ENCODE results near the gene ACER3.
"Not testable (repeated sequence)": the region's sequence is repeated elsewhere in the genome, so short reads cannot be mapped to it uniquely, and the experiment has no call there.

Gene ACER3

DNA sequence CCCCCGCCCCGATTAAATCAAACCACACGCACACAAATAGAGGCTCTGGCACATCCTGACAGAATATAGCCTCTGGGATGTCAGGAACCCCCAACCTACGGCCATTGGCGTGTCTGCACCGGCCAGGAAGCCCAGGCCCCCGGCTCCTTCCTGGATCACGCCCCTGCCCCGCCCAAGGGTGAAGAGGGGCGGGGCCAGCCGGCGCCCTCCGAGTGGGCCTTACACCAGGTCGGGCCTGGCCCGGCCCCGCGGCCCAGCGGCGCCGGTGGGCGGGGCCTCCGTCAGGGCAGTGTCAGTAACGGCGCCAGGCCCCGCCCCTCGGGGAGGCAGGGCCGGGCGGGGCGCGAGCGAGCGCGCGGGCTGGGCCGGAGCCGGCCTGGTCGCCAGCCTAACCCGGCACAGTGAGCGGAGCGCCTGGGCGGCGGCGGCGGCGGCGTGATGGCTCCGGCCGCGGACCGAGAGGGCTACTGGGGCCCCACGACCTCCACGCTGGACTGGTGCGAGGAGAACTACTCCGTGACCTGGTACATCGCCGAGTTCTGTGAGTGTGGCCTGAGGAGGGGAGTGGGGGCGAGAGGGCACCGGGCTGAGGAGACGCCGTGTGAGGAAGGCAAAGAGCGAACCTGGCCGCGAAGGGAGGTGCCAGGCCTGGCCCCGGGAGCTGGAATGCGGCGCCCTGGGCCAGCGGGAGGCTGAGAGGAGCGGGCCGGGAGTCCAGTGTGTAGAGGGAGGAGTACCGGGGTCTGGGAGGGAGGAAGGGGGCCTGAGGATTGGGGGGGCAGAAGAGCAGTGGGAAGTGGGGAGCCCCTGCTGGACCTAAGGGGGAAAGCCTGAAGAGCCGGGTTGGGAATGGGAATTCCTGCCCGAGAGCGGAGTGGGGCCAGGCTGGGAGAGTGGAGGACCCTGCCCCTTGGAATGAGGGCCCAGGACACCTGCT is at the start of gene ACER3:
TSS of gene ACER3 (plus strand) at position 380 of the 937 bp plus-strand sequence. CDS start at position 439, 59 bp downstream.
- Histone ChIP-seq H3K4me1 (ENCODE audit: low read length) (peaks cover 56% of the 10 kb centered on the region), H3K9ac (ENCODE audit: low read length) (peak within 1 kb of the TSS; percentile 88), H3K4me2 (ENCODE audit: low read length) (peak within 1 kb of the TSS; percentile 99), H3K36me3 (replicated peaks; ENCODE audit: low read depth, low read length) (peaks cover 4% of the 10 kb centered on the region), H3K27me3 (ENCODE audit: low read depth, low read length) (no peaks in the 10 kb centered on the region), H3K79me2 (ENCODE audit: low read length) (peaks cover 29% of the 10 kb centered on the region), H3K9me3 (ENCODE audit: insufficient read depth, low read length) (no peaks in the 10 kb centered on the region), H4K20me1 (ENCODE audit: insufficient read depth, low read length) (no peaks in the 10 kb centered on the region), H3K4me3 (ENCODE audit: low read length) (peak within 1 kb of the TSS; percentile 85), H3K27ac (ENCODE audit: low read length) (peak within 1 kb of the TSS; percentile 43), H2AFZ (ENCODE audit: low read depth, low read length) (peak within 1 kb of the TSS; percentile 67)
- TF ChIP-seq, protein P1, sequence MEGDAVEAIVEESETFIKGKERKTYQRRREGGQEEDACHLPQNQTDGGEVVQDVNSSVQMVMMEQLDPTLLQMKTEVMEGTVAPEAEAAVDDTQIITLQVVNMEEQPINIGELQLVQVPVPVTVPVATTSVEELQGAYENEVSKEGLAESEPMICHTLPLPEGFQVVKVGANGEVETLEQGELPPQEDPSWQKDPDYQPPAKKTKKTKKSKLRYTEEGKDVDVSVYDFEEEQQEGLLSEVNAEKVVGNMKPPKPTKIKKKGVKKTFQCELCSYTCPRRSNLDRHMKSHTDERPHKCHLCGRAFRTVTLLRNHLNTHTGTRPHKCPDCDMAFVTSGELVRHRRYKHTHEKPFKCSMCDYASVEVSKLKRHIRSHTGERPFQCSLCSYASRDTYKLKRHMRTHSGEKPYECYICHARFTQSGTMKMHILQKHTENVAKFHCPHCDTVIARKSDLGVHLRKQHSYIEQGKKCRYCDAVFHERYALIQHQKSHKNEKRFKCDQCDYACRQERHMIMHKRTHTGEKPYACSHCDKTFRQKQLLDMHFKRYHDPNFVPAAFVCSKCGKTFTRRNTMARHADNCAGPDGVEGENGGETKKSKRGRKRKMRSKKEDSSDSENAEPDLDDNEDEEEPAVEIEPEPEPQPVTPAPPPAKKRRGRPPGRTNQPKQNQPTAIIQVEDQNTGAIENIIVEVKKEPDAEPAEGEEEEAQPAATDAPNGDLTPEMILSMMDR (IDR thresholded peaks at IDR 0.05; ENCODE audit: low read depth, low read length), result no peak
- no peak for TF ChIP-seq EZH2phosphoT487 (IDR thresholded peaks at IDR 0.05; ENCODE audit: low read depth)

DNA sequence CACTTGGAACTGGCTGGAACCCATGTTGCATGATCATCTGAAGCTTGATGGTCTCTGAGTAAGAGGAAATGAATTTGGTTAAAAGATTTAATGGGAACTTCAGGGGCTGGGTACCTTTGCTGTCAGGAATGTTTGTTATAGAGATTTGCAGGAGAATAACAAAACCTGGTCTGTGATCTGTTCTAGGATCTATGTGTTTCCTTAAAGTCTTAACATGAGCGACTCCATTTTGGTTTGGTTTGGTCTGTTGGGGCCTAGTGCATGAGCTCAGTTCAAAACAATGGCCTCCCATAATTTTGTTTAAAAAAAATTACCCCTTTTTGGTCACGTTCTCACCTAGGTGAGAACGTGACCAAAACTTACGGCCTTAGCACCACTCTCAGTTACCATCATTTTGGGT is 49.5 kb upstream of the ACER3 start:
- Histone ChIP-seq H3K27me3 (ENCODE audit: low read depth, low read length) (no peaks in the 10 kb centered on the region), H3K79me2 (ENCODE audit: low read length) (no peaks in the 10 kb centered on the region)
- TF ChIP-seq EZH2phosphoT487 (IDR thresholded peaks at IDR 0.05; ENCODE audit: low read depth), result no peak
- TF ChIP-seq, protein P1 (IDR thresholded peaks at IDR 0.05; ENCODE audit: low read depth, low read length), result no peak

DNA sequence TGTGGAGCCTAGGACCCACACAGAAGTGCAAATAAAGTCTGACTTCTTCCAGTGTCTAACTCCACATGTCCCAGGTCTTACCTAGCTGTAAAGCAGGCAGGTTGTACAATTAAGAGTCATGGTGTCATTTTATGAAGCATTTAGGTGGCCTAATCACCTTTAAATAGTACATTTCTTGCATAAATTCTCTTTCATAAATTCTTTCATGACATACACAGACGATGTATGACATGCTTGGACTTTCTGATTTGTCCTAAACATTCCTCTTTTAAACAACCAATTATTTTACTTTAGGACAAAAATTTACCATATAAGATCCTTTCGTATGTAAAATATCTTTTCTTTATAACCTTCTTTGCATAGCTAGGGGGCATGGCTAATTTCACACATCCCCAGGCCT is 46.3 kb upstream of the ACER3 start:
- no peaks in the 10 kb centered on the region for H3K27me3 ChIP-seq (ENCODE audit: low read depth, low read length)
- H3K4me2 ChIP-seq (ENCODE audit: low read length), result no peak overlapping the region
- no peaks in the 10 kb centered on the region for H3K79me2 ChIP-seq (ENCODE audit: low read length)
- peaks cover 2% of the 10 kb centered on the region for H3K36me3 ChIP-seq (replicated peaks; ENCODE audit: low read depth, low read length)
- H3K27ac ChIP-seq (ENCODE audit: low read length), result no peak overlapping the region
- no peak overlapping the region for H3K9ac ChIP-seq (ENCODE audit: low read length)
- H3K4me1 ChIP-seq (ENCODE audit: low read length), result peaks cover 12% of the 10 kb centered on the region
- H3K4me3 ChIP-seq (ENCODE audit: low read length), result no peak overlapping the region
- no peaks in the 10 kb centered on the region for H4K20me1 ChIP-seq (ENCODE audit: insufficient read depth, low read length)
- TF ChIP-seq, protein P1 (IDR thresholded peaks at IDR 0.05; ENCODE audit: low read depth, low read length), result no peak
- TF ChIP-seq EZH2phosphoT487 (IDR thresholded peaks at IDR 0.05; ENCODE audit: low read depth), result no peak
- H3K9me3 ChIP-seq (ENCODE audit: insufficient read depth, low read length), result peaks cover 16% of the 10 kb centered on the region; the same call in 1 of the 2 replicates
- H2AFZ ChIP-seq (ENCODE audit: low read depth, low read length), result no peak overlapping the region

More for the DNA sequence above, 49.5 kb upstream of the ACER3 start:
- no peak overlapping the region for H2AFZ ChIP-seq (ENCODE audit: low read depth, low read length)
- H3K4me1 ChIP-seq (ENCODE audit: low read length), result peaks cover 15% of the 10 kb centered on the region
- H3K4me2 ChIP-seq (ENCODE audit: low read length), result no peak overlapping the region
- H4K20me1 ChIP-seq (ENCODE audit: insufficient read depth, low read length), result no peaks in the 10 kb centered on the region
- H3K9ac ChIP-seq (ENCODE audit: low read length), result no peak overlapping the region
- peaks cover 2% of the 10 kb centered on the region for H3K36me3 ChIP-seq (replicated peaks; ENCODE audit: low read depth, low read length)
- peaks cover 6% of the 10 kb centered on the region; the same call in 1 of the 2 replicates for H3K9me3 ChIP-seq (ENCODE audit: insufficient read depth, low read length)
- no peak overlapping the region for H3K27ac ChIP-seq (ENCODE audit: low read length)
- no peak overlapping the region for H3K4me3 ChIP-seq (ENCODE audit: low read length)

DNA sequence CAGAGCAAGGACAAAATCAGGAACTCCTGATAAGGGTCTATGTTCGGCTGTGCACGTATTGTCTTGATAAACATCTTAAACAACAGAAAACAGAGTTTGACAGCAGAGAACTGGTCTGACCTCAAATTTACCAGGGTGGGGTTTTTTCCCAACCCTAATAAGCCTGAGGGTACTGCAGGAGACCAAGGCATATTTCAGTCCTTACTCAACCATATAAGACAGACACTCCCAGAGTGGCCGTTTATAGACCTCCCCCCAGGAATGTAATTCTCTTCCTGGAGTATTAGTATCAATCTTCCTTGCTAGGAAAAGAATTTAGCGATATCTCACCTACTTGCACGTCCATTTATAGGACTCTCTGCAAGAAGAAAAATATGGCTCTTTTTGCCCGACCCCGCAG is 45.0 kb upstream of the ACER3 start:
- not testable (repeated sequence) for H3K79me2 ChIP-seq (ENCODE audit: low read length)

More for the DNA sequence above, 45.0 kb upstream of the ACER3 start:
- not testable (repeated sequence) for H3K27me3 ChIP-seq (ENCODE audit: low read depth, low read length); H2AFZ ChIP-seq (ENCODE audit: low read depth, low read length); H3K27ac ChIP-seq (ENCODE audit: low read length); H3K4me3 ChIP-seq (ENCODE audit: low read length); H3K9ac ChIP-seq (ENCODE audit: low read length); H4K20me1 ChIP-seq (ENCODE audit: insufficient read depth, low read length); H3K4me2 ChIP-seq (ENCODE audit: low read length); H3K36me3 ChIP-seq (replicated peaks; ENCODE audit: low read depth, low read length); H3K4me1 ChIP-seq (ENCODE audit: low read length)
- H3K9me3 ChIP-seq (ENCODE audit: insufficient read depth, low read length), result peaks cover 16% of the 10 kb centered on the region; the same call in 1 of the 2 replicates
